WERI-Rb-1 (cell line): ENCODE data around the gene TRPM3.

ENCODE experiments used
- DNase-seq: peaks from one replicate; pipeline ENCODE4 v3.0.0-alpha.2; 2020
- H3K27ac ChIP-seq: fragments of 250-450 bp; sonication (Bioruptor Pico); 2 replicates; pipeline ENCODE4 v1.5.1; 2020; ENCODE audit warnings: mild to moderate bottlenecking, moderate library complexity
- H3K27me3 ChIP-seq: fragments of 250-450 bp; sonication (Bioruptor Pico); 2 replicates; pipeline ENCODE4 v1.5.1; 2021; ENCODE audit warnings: mild to moderate bottlenecking, low read depth, moderate library complexity; ENCODE audit not compliant: insufficient read depth, severe bottlenecking
- H3K36me3 ChIP-seq: fragments of 250-450 bp; sonication (Bioruptor Pico); 2 replicates; pipeline ENCODE4 v1.5.1; 2020; ENCODE audit warnings: mild to moderate bottlenecking, moderate library complexity
- H3K4me3 ChIP-seq: 2 replicates; pipeline ENCODE4 v1.5.1; 2011; ENCODE audit warnings: low read depth, mild to moderate bottlenecking, control low read depth, low read length
- H3K9me3 ChIP-seq: fragments of 250-450 bp; sonication (Bioruptor Pico); 2 replicates; pipeline ENCODE4 v1.5.1; 2021; ENCODE audit warnings: mild to moderate bottlenecking, moderate library complexity; ENCODE audit not compliant: severe bottlenecking
- TF ChIP-seq, protein P1 (sequence below): IDR thresholded peaks from 2 replicates; pipeline ENCODE4 v1.5.1; 2011; ENCODE audit warnings: low read depth, mild to moderate bottlenecking, control low read depth, inconsistent platforms, low read length

Gene TRPM3

DNA sequence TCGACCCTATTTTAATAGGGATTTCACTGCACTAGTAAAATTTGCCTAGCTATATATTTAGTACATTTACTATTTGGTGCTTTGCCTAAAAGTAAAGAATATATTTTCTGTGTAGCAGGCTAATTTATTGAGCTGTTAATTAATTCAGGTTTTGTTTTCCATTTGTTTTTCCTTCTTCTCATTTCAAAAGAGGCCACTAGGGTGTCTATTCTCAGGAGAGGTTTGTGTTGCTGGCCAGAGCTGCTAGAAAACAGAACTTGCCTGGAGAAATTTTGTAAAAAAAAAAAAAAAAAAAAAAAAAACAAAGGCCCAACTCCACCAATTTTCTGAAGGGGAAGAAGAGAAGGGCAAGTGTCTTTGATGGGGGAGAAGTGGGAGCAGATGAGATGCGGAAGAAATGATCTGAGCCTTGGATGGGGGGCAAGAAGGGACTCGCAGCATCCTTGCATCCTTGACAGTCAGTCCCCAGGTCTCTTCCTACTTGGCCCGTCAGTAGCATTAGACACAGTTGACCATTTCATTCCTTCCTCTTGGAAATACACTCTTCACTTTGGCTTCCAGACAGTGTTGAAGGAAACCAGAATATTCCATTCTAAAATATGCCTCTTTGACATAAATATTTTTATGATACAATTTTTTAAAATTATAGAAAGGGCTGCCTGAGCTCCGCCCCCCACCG, 318.5 kb downstream of the TRPM3 start:
- no peak overlapping the region for H3K4me3 ChIP-seq
- no peaks in the 10 kb centered on the region for H3K9me3 ChIP-seq
- no peaks in the 10 kb centered on the region for H3K36me3 ChIP-seq
- H3K27ac ChIP-seq = no peak overlapping the region
- TF ChIP-seq, protein P1, sequence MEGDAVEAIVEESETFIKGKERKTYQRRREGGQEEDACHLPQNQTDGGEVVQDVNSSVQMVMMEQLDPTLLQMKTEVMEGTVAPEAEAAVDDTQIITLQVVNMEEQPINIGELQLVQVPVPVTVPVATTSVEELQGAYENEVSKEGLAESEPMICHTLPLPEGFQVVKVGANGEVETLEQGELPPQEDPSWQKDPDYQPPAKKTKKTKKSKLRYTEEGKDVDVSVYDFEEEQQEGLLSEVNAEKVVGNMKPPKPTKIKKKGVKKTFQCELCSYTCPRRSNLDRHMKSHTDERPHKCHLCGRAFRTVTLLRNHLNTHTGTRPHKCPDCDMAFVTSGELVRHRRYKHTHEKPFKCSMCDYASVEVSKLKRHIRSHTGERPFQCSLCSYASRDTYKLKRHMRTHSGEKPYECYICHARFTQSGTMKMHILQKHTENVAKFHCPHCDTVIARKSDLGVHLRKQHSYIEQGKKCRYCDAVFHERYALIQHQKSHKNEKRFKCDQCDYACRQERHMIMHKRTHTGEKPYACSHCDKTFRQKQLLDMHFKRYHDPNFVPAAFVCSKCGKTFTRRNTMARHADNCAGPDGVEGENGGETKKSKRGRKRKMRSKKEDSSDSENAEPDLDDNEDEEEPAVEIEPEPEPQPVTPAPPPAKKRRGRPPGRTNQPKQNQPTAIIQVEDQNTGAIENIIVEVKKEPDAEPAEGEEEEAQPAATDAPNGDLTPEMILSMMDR = no peak
- no peak for DNase-seq
- no peaks in the 10 kb centered on the region for H3K27me3 ChIP-seq

DNA sequence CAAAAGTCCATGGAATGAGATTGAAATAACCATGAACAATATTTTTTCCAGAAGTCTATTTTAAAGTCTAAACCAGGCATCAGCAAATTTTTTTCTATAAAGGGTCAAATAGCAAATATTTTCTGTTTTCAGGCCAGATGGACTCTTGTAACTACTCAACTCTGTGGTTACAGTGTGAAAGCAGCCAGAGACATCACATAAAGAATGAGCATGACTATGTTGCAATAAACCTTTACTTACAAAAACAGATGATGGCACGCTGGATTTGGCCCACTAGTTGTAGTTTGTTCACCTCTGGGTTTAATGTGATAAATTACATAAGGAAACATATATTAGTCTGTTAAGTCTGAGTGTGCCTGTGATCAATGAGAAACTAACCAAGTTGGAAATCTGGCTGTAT, 319.2 kb downstream of the TRPM3 start:
- TF ChIP-seq, protein P1 = no peak
- Histone ChIP-seq H3K4me3 (no peak overlapping the region), H3K36me3 (no peaks in the 10 kb centered on the region), H3K27me3 (no peaks in the 10 kb centered on the region), H3K9me3 (no peaks in the 10 kb centered on the region), H3K27ac (no peak overlapping the region)
- DNase-seq = no peak

DNA sequence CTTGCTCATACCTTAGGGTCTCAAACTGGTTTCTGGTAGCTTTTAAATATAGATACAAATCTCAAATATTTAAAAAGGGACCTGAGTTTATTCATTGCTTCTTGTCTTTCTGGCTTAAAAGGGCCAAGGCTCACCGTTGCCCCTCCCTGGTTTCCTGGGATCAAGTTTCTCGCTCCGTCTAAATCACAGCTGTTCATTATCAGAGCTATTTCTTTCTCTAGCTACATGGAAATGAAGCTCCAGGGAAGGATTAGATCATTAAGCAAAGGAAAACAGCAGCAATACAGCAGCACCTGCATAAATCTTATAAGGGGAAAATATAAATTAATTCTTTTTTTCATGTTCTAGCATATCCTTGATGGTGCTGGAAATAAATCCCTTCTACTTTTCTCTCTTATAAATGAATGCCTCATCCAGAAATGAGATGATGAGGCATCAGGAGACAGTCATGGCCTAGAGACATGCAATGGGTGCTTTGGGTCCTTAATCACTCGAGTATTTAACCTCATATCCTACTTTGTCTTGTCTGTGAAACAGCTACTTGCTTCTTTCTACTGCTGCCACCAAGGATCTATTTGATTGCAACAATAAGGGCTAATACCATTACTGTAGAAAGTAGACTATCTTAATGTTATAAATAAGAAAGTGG, 320.1 kb downstream of the TRPM3 start:
- no peak for DNase-seq
- Histone ChIP-seq H3K27me3 (no peaks in the 10 kb centered on the region), H3K4me3 (no peak overlapping the region), H3K27ac (no peak overlapping the region), H3K36me3 (no peaks in the 10 kb centered on the region), H3K9me3 (no peaks in the 10 kb centered on the region)
- TF ChIP-seq, protein P1 = no peak

DNA sequence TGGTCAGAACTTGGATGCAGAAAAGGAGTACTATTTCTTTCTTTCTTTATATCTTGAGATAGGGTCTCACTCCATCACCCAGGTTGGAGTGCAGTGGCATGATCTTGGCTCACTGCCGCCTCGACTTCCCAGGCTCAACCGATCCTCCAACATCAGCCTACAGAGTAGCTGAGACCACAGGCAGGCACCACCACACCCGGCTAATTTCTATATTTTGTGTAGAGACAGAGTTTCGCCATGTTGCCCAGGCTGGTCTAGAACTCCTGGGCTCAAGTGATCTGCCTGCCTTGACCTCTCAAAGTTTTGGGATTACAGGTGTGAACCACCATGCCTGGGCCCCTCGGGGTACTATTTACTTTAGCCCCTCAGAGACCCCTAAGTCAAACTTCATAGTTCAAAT, 323.4 kb downstream of the TRPM3 start:
- no peak overlapping the region for H3K4me3 ChIP-seq
- no peaks in the 10 kb centered on the region for H3K36me3 ChIP-seq
- H3K9me3 ChIP-seq = no peaks in the 10 kb centered on the region
- no peak for DNase-seq
- TF ChIP-seq, protein P1 = no peak
- H3K27ac ChIP-seq = no peak overlapping the region
- H3K27me3 ChIP-seq = no peaks in the 10 kb centered on the region

DNA sequence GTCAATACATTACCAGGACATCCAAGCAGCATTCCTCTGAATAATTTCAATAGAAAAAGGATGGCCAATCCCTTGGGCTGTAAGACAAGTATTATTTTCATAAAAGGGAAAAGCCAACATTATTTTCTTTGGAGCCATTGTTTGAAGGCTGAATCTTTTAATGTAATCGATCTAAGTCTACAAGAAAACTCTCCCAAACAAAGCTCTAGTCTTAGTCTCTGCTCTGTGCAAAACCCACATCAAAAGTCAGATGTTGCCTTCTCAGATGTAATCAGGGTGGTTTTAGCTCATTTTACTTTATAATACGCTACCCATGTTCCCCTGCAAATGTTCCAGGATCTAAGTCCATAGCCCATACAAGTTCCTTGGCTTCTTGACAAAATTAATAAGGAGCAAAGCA, 325.6 kb downstream of the TRPM3 start:
- H3K27me3 ChIP-seq = no peaks in the 10 kb centered on the region
- no peaks in the 10 kb centered on the region for H3K9me3 ChIP-seq
- TF ChIP-seq, protein P1 = no peak

More for the DNA sequence above, 325.6 kb downstream of the TRPM3 start:
- H3K36me3 ChIP-seq = no peaks in the 10 kb centered on the region
- H3K27ac ChIP-seq = no peak overlapping the region
- no peak overlapping the region for H3K4me3 ChIP-seq
- DNase-seq = no peak
